ENCODE data around the gene SYNPO. TPM values are rescaled to one million over a fixed set of nuclear protein-coding genes. Genes with fewer than 3 reads are reported as not detected.
A peak's percentile ranks its signal among the peaks of the same experiment; 100 is the strongest.

The SYNPO gene
- polyA plus RNA-seq, 1 donor from 2014 or later, result 4.8 TPM

DNA sequence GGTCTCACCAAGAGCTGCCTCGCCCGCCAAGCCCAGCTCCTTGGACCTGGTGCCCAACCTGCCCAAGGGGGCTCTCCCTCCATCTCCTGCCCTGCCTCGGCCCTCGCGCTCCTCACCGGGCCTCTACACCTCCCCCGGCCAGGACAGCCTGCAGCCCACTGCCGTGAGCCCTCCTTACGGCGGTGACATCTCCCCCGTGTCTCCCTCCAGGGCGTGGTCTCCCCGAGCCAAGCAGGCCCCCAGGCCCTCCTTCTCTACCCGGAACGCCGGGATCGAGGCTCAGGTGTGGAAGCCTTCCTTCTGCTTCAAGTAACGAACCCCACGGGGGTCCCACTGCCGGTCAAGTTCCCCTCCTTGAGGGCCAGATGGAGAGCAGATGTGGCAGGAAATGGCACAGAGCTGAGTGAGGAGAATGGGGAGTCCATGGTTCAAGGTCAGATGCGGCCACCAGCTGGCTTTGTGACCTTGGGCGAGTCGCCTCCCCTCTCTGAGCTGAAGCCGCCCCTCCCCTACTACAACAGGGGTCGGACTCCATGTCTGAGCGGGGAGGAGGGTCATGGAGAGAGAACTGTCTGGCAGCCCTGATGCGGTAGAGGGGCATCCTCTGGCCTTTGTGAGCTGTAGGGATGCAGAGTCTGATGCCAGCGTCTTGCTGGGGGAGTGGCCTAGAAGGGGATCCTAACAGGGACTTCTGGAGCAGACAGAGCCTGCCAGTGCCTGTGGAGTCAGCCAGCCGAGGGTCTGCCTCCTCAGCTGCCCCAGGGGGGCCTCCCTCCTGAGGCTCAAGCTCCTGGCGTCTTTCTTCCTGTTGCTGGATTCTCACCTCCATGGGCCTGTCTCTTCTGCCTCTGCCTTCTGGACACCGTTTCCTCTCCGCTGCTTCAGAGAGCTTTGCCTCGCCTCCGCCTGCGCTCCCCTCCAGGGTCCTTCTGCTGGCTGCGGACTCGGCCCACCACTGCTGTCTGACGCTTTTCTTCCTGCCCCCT, 9.9 kb downstream of the SYNPO start:
- no peak overlapping the region for H3K27ac Mint-ChIP-seq
- no peaks in the 10 kb centered on the region for H3K36me3 Mint-ChIP-seq
- H3K4me3 Mint-ChIP-seq, result no peak overlapping the region
- H3K4me1 Mint-ChIP-seq, result peaks cover 9 to 10% (median 10%) of the 10 kb centered on the region in 3 donors
- no peaks in the 10 kb centered on the region for H3K9me3 Mint-ChIP-seq
- H3K27me3 Mint-ChIP-seq, result no peaks in the 10 kb centered on the region

DNA sequence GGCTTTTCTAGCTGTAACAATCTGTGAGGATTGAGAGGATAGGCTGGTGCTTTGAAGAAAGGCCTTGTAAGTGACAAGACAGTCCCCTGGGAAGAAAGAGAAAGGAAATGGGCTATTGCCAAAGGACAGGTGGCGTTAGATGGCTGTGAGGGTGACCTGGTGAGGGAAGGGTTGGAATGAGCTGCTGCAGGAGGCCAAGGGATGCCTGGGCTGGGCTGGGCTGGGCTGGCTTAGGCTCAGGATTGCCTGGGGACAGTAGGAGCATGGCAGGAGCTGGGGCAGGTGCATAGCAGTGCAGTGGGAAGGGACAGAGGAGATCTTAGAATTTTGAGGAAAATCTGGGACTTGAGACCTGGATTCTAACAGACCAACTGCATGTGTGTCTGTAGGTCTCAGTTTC, 10.9 kb downstream of the SYNPO start:
- Mint-ChIP-seq H3K4me1 (peaks cover 8 to 14% (median 12%) of the 10 kb centered on the region in 3 donors), H3K36me3 (no peaks in the 10 kb centered on the region), H3K9me3 (no peaks in the 10 kb centered on the region), H3K4me3 (peak overlapping the region in 1 of 4 donors; percentile 9), H3K27ac (no peak overlapping the region), H3K27me3 (no peaks in the 10 kb centered on the region)

DNA sequence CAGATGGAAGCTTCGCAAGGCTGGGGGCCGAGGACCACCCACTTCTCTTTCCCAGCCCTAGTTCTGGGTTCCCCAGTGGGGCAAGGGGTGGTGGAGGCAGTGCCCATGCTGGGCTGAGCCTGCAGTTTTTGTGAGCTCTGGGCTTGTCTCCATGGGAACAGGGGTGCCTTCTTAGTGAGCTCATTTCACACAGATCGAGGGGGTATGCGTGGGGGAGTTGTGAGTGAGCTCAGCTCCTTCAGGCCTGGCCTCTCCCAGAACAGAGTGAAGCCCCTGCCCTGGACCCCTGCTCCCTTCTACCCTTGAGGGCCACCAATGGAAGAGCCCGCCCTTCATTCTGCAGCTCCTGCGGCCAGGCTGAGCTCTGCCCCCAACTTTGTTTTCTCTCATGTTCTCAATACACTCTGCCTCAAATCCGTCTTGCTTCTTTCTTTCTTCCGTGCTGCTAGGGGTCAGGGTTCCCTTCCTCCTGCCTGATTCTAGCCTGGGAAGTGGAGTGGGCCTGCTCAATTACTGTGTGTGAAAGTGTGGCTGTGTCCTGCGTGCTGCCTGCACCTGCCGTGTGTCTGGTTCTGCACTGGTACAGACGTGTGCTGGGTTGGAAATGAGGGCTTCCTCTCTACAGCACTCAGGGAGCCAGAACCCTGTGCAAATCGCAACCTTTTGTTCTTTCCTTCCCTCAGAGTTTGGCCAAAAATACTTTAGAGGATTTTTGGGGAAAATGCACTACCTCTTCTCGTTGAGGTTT, 11.6 kb downstream of the SYNPO start:
- Mint-ChIP-seq H3K27ac (no peak overlapping the region), H3K27me3 (no peaks in the 10 kb centered on the region), H3K4me3 (no peak overlapping the region), H3K4me1 (peaks cover 8 to 14% (median 12%) of the 10 kb centered on the region in 3 donors), H3K36me3 (no peaks in the 10 kb centered on the region), H3K9me3 (no peaks in the 10 kb centered on the region)

DNA sequence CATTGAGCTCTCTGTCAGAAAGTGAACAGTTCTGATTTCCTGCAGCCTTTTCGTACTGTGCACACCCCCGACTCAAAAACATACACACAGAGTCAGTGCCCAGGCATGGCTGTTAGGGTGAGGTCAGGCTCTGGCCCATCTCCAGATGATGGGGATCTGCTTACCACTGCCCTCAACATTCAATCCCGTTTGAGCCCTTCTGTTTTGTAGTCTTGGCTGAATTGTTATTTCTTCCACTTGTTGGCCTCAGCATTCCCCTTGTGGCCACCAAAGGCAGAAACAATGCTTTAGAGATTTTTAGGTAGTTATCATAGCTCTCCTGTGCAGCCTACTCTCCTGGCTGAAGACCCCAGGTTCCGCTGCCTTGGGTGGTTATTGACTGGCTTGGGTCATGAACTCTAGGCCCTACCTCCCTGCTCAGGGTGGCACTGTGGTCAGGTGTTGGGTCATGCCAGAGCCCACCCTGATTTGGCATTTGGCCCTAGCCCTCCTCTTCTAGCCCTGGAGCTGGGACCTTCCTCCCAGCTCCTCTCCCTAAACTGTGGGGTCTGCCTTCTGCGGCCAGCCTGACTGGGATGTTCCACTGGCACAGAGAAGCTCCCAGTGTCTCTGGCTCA, 12.8 kb downstream of the SYNPO start:
- no peaks in the 10 kb centered on the region for H3K36me3 Mint-ChIP-seq
- H3K27ac Mint-ChIP-seq, result peak overlapping the region in 1 of 3 donors; percentile 52
- no peaks in the 10 kb centered on the region for H3K27me3 Mint-ChIP-seq
- H3K4me1 Mint-ChIP-seq, result peaks cover 8 to 20% (median 19%) of the 10 kb centered on the region in 3 donors
- H3K9me3 Mint-ChIP-seq, result no peaks in the 10 kb centered on the region
- no peak overlapping the region for H3K4me3 Mint-ChIP-seq

DNA sequence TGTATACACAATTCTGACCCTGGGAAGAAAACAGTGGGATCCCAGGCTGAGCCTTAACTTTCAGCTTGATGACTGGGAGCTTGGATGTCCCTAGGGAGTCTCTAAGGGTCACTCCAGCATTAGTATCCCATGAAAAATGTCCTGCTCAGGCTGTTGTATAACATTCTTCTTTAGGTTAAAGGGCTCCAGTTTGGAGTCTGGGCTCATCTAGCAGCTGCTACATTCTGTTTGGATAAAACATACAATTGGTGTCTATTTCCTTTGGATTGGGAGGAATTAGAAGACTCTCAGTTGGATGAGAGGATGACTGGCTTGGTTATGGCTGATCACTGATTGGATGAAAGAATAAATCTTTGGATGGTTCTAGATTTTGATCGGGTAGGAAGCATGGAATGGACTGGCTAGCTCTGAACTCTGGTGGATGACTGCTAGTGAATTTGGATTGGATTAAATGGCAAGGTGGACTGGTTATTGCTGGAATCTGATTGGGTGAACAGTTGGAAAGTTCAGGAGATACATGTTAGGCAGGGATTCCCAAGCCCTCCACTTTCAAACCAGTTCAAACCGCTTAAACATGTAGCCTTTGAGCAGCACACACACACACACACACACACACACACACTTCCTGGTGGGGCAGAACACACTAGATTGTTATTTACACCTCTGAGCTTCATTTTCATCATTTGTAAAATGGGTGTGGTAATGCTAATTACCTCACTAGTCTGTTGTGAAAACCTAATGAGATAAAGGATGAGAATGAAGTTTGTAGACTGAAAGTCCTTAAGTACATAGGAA, 13.5 kb downstream of the SYNPO start:
- Mint-ChIP-seq H3K9me3 (no peaks in the 10 kb centered on the region), H3K4me1 (peaks cover 6 to 20% (median 19%) of the 10 kb centered on the region in 3 donors), H3K27me3 (no peaks in the 10 kb centered on the region), H3K4me3 (peak overlapping the region in 1 of 4 donors; percentile 23), H3K27ac (peak overlapping the region; percentile 12 to 52 (median 41)), H3K36me3 (no peaks in the 10 kb centered on the region)

DNA sequence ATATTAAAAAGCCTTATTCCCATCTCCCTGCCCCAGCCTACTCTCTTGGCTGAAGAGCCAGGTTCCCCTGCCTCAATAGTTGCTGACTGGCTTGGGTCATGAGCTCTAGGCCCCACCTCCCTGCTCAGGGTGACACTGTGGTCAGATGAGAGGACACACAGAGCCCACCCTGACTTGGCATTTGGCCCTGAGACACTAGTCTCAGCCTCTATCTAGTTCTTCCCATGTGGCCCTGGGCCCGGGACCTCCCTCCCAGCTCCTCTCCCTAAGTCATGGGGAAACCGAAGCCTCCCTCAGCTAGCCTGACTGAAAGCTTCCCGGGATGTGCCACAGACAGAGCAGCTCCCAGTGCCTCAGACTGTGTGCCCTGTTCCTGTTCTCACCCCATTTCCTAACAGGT, 14.8 kb downstream of the SYNPO start:
- Mint-ChIP-seq H3K27ac (peak overlapping the region in 2 of 3 donors; percentile 16 to 78), H3K27me3 (no peaks in the 10 kb centered on the region), H3K36me3 (peaks cover under 1% of the 10 kb centered on the region), H3K9me3 (no peaks in the 10 kb centered on the region), H3K4me3 (peak overlapping the region in 1 of 4 donors; percentile 25), H3K4me1 (peaks cover 6 to 20% (median 19%) of the 10 kb centered on the region in 3 donors)

DNA sequence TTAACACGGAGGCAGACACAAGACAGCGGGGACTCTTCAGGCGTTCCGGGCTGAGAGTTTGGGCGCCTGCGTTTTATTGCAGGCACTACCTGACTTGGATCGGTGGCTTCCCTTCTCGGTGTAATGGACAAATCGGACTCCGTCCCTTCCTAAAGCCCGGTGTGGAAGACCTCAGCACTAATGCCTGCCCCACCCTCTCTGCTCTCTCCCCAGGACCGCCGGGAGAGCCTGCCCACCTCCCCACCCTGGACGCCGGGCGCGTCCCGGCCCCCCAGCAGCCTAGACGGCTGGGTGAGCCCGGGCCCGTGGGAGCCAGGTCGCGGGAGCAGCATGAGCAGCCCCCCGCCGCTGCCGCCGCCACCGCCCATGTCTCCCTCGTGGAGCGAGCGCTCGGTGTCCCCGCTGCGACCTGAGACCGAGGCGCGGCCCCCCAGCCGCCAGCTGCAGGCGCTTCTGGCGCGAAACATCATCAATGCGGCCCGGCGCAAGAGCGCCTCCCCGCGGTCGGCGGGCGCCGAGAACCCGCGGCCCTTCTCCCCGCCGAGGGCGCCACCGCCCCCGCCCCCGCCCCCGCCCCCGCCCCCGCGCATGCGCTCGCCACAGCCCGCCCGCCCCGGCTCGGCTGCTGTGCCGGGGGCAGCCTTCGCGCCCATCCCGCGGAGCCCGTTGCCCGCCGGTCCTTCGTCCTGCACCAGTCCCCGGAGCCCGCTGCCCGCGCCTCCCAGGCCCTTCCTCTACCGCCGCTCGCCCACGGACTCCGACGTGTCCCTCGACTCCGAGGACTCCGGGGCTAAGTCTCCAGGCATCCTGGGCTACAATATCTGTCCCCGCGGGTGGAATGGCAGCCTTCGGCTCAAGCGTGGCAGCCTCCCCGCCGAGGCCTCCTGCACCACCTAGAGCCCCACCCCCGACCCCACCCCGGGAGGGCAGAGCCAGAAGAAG, 16.0 kb downstream of the SYNPO start:
- Mint-ChIP-seq H3K27me3 (peaks cover 1% of the 10 kb centered on the region), H3K27ac (peak overlapping the region in 1 of 3 donors; percentile 78), H3K36me3 (peaks cover 1% of the 10 kb centered on the region), H3K4me1 (peaks cover 6 to 20% (median 17%) of the 10 kb centered on the region in 3 donors), H3K4me3 (peak overlapping the region; percentile 74 to 92 (median 80)), H3K9me3 (no peaks in the 10 kb centered on the region)

DNA sequence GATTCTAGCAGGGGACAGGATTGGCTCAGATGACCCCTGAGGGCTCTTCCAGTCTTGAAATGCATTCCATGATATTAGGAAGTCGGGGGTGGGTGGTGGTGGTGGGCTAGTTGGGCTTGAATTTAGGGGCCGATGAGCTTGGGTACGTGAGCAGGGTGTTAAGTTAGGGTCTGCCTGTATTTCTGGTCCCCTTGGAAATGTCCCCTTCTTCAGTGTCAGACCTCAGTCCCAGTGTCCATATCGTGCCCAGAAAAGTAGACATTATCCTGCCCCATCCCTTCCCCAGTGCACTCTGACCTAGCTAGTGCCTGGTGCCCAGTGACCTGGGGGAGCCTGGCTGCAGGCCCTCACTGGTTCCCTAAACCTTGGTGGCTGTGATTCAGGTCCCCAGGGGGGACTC, 17.7 kb downstream of the SYNPO start:
- Mint-ChIP-seq H3K4me1 (peaks cover 6 to 20% (median 17%) of the 10 kb centered on the region in 3 donors), H3K27ac (peak overlapping the region in 1 of 3 donors; percentile 64), H3K4me3 (peak overlapping the region in 3 of 4 donors; percentile 4 to 39 (median 31)), H3K27me3 (peaks cover 1% of the 10 kb centered on the region), H3K36me3 (peaks cover 1% of the 10 kb centered on the region), H3K9me3 (no peaks in the 10 kb centered on the region)

DNA sequence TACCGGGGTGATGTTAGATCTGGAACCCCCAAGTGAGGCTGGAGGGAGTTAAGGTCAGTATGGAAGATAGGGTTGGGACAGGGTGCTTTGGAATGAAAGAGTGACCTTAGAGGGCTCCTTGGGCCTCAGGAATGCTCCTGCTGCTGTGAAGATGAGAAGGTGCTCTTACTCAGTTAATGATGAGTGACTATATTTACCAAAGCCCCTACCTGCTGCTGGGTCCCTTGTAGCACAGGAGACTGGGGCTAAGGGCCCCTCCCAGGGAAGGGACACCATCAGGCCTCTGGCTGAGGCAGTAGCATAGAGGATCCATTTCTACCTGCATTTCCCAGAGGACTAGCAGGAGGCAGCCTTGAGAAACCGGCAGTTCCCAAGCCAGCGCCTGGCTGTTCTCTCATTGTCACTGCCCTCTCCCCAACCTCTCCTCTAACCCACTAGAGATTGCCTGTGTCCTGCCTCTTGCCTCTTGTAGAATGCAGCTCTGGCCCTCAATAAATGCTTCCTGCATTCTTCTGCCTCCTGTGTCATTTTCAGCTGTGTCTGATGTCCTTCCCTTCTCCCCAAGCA, 18.3 kb downstream of the SYNPO start:
- H3K27me3 Mint-ChIP-seq, result peaks cover 1% of the 10 kb centered on the region
- peak overlapping the region in 1 of 3 donors; percentile 64 for H3K27ac Mint-ChIP-seq
- H3K4me1 Mint-ChIP-seq, result peaks cover 6 to 20% (median 16%) of the 10 kb centered on the region in 3 donors
- peaks cover 1% of the 10 kb centered on the region for H3K36me3 Mint-ChIP-seq
- no peaks in the 10 kb centered on the region for H3K9me3 Mint-ChIP-seq
- H3K4me3 Mint-ChIP-seq, result peak overlapping the region in 2 of 4 donors; percentile 12 to 31

DNA sequence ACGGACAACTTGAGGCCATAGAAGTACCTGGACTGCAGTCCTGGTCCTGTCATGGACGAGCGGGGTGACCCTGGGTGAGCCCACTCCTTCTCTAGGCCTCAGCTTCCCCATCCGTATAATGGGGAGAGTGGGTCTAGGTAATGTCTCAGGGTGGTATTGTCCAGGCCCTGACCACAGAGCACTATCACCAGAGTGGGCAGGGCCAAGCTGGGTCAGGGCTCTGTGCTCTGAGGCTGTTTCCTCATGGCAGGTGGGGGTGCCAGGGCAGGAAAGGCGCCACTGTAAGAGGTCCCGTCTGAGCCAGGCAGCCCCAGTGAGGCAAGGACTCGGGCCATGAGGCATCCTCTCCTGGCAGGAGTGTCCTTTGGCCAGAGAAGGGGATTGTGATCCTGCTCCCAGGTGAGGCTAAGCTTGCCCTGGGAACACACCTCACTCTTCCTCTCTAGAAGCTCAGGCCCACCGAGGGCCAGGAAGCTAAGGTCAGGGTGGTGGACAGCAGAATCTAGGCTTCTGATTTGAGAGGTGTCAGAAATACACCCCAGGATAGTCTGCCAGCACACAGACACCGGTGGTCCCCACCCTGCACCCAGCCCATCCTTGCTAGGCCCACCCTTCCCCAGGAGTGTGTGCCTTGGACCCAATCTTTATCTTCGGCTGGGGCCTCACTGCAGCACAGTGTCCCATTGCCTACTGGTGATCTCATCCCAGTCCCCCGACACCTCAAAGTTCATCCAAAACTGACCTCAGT, 19.1 kb downstream of the SYNPO start:
- H3K9me3 Mint-ChIP-seq, result no peaks in the 10 kb centered on the region
- H3K4me3 Mint-ChIP-seq, result no peak overlapping the region
- H3K27me3 Mint-ChIP-seq, result peaks cover 1% of the 10 kb centered on the region
- peaks cover 1% of the 10 kb centered on the region for H3K36me3 Mint-ChIP-seq
- H3K27ac Mint-ChIP-seq, result no peak overlapping the region
- H3K4me1 Mint-ChIP-seq, result peaks cover 0 to 12% (median 10%) of the 10 kb centered on the region in 3 donors

DNA sequence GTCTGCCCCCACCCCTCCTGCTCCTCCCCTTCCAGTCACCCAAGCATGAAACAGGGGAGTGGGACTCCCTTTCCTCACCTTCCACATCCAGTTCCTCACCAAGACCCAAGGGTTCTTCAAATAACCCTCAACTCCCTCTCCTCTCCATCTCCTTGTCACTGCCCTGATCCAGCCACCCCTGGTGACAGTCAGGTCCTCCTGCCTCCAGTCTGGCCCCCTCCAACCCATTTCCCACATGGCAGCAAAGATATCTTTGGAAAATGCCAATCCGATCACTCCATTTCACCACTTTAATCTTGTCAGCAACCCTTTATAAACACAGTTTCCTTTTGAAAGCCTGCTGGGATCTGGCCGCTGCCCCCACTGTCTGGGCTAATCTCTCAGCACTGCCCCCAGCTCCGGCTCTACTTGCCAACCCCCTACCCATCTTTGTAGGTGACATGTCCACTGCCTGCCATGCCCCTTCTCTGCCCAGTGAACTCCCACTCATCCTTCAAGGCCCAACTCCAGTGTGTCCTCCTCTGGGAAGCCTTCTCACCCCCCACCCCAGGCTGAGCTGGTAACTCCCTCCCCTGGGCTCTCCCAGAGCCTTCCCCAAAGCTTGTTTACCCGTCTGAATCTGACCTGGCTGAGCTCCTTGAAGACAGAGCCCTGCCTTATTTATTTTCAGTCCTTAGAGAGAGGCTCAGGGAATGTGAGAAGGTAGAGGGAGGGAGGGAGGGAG, 19.8 kb downstream of the SYNPO start:
- H3K9me3 Mint-ChIP-seq, result no peaks in the 10 kb centered on the region
- H3K27ac Mint-ChIP-seq, result no peak overlapping the region
- no peak overlapping the region for H3K4me3 Mint-ChIP-seq
- H3K27me3 Mint-ChIP-seq, result peaks cover 3% of the 10 kb centered on the region
- H3K36me3 Mint-ChIP-seq, result peaks cover 1% of the 10 kb centered on the region
- peaks cover 0 to 11% (median 9%) of the 10 kb centered on the region in 3 donors for H3K4me1 Mint-ChIP-seq

DNA sequence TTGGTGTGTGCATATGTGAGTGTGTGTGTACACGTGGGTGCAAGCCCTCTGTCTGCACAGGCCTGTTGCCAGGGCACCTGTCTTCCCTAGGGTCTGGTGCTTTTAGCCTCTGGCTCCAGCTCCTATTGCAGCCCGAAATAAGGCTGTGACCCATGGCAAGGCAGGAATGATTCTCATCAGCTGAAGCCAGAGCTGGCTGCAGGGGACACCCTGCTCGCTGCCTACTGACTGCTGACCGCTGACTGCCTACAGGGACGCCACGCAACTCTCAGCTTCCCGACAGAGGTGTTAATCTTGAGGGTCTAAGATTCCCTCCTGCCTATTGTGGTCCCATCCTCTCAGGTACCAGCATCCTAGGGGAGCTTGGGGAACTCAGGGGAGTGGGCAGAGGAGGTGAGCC, 20.6 kb downstream of the SYNPO start, which contains the start of gene MYOZ3:
TSS of gene MYOZ3 (plus strand) at position 166 of the 400 bp plus-strand sequence. CDS start 1,691 bp downstream, outside the sequence.
- Mint-ChIP-seq H3K9me3 (no peaks in the 10 kb centered on the region), H3K4me3 (peak within 1 kb of the TSS in 1 of 4 donors; percentile 46), H3K4me1 (peaks cover 0 to 7% (median 7%) of the 10 kb centered on the region in 3 donors), H3K36me3 (peaks cover 1% of the 10 kb centered on the region), H3K27ac (peak within 1 kb of the TSS in 2 of 3 donors; percentile 57 to 58), H3K27me3 (peaks cover 3% of the 10 kb centered on the region)

All from IgD-negative memory B cell (primary cell).